Nephron progenitor cell (in vitro differentiated cells): Measurements from ENCODE around the gene SGK1.
"Not testable (repeated sequence)": the region's sequence is repeated elsewhere in the genome, so short reads cannot be mapped to it uniquely, and the experiment has no call there.

Experiments
- DNase-seq: peaks from one replicate; pipeline ENCODE4 v3.0.0; 2021
- H3K27ac Mint-ChIP-seq: 2 replicates; pipeline ENCODE4 v1.8.0; 2021; ENCODE audit warnings: mild to moderate bottlenecking, moderate library complexity, mixed read lengths
- H3K27me3 Mint-ChIP-seq: 2 replicates; pipeline ENCODE4 v1.8.0; 2021; ENCODE audit warnings: mild to moderate bottlenecking, low read depth, mixed read lengths; ENCODE audit not compliant: poor library complexity
- H3K36me3 Mint-ChIP-seq: 2 replicates; pipeline ENCODE4 v1.8.0; 2021; ENCODE audit warnings: low read depth, mixed read lengths
- H3K4me1 Mint-ChIP-seq: 2 replicates; pipeline ENCODE4 v1.8.0; 2021; ENCODE audit warnings: mixed read lengths
- H3K4me3 Mint-ChIP-seq: 2 replicates; pipeline ENCODE4 v1.8.0; 2021; ENCODE audit warnings: mild to moderate bottlenecking, moderate library complexity, mixed read lengths
- H3K9me3 Mint-ChIP-seq: 2 replicates; pipeline ENCODE4 v1.8.0; 2021; ENCODE audit warnings: mild to moderate bottlenecking, moderate library complexity, mixed read lengths
- TF ChIP-seq, protein P1 (sequence below): fragments of 200-600 bp; sonication (generic); IDR thresholded peaks from 2 replicates; pipeline ENCODE4 v1.5.0; 2021; ENCODE audit warnings: antibody characterized with exemption

Gene SGK1

DNA sequence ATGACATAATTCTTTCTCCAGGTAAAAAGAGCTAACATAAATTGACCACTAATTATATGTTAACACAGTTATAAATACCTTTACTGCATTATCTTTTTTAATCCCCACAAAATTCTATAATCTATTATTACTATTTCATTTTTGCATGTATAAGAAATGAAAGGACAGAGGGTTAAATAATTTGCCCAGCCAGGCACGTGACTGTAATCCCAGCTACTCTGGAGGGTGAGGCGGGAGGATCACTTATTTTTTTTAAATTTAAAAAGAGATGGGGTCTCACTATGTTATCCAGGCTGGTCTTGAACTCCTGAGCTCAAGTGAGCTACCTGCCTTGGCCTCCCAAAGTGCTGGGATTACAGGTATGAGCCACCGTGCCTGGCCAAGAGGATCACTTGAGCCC, 121.9 kb downstream of the SGK1 start:
- TF ChIP-seq, protein P1, sequence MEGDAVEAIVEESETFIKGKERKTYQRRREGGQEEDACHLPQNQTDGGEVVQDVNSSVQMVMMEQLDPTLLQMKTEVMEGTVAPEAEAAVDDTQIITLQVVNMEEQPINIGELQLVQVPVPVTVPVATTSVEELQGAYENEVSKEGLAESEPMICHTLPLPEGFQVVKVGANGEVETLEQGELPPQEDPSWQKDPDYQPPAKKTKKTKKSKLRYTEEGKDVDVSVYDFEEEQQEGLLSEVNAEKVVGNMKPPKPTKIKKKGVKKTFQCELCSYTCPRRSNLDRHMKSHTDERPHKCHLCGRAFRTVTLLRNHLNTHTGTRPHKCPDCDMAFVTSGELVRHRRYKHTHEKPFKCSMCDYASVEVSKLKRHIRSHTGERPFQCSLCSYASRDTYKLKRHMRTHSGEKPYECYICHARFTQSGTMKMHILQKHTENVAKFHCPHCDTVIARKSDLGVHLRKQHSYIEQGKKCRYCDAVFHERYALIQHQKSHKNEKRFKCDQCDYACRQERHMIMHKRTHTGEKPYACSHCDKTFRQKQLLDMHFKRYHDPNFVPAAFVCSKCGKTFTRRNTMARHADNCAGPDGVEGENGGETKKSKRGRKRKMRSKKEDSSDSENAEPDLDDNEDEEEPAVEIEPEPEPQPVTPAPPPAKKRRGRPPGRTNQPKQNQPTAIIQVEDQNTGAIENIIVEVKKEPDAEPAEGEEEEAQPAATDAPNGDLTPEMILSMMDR: no peak
- Mint-ChIP-seq H3K4me1 (peaks cover 14% of the 10 kb centered on the region), H3K27ac (peak overlapping the region; percentile 39), H3K36me3 (no peaks in the 10 kb centered on the region), H3K9me3 (no peaks in the 10 kb centered on the region), H3K4me3 (no peak overlapping the region), H3K27me3 (no peaks in the 10 kb centered on the region)
- DNase-seq: no peak

DNA sequence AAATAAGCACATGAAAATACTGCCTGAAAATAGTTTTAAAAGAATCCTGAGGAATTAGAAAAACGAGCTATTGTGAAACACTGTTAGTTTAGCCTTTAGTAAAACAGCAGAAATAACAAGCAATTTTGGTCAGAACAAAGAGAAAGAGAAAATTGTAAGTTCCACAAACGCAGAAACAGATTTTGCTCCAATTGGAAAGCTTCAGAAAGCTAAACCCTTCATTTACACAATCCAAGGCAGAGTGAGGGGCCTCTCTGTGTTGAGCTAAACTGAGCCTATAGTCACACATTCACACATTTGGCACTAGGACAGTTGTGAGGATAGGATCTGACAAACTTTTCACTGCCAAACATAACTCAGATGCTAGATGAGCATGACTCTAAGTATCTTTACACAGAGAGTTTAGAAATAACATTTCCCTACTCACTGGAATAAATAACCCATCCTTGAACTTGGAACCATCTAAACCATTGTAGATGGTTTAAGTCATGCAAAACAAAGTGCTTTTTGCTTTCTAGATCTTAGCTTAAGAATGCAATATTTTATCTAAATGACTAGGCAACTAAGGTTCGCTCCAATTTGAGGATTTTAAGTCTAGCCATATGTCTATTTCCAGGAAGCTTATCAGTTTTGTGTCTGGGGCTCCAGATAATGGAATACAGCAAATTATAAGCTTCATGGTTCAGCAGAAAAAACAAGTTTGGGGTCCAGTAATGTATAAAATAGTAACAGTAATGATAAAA, 122.6 kb downstream of the SGK1 start:
- no peak for DNase-seq
- H3K27me3 Mint-ChIP-seq: peaks cover 2% of the 10 kb centered on the region
- no peaks in the 10 kb centered on the region for H3K36me3 Mint-ChIP-seq
- peaks cover 14% of the 10 kb centered on the region for H3K4me1 Mint-ChIP-seq
- no peak overlapping the region for H3K4me3 Mint-ChIP-seq
- no peak overlapping the region for H3K27ac Mint-ChIP-seq
- TF ChIP-seq, protein P1: no peak
- no peaks in the 10 kb centered on the region for H3K9me3 Mint-ChIP-seq

DNA sequence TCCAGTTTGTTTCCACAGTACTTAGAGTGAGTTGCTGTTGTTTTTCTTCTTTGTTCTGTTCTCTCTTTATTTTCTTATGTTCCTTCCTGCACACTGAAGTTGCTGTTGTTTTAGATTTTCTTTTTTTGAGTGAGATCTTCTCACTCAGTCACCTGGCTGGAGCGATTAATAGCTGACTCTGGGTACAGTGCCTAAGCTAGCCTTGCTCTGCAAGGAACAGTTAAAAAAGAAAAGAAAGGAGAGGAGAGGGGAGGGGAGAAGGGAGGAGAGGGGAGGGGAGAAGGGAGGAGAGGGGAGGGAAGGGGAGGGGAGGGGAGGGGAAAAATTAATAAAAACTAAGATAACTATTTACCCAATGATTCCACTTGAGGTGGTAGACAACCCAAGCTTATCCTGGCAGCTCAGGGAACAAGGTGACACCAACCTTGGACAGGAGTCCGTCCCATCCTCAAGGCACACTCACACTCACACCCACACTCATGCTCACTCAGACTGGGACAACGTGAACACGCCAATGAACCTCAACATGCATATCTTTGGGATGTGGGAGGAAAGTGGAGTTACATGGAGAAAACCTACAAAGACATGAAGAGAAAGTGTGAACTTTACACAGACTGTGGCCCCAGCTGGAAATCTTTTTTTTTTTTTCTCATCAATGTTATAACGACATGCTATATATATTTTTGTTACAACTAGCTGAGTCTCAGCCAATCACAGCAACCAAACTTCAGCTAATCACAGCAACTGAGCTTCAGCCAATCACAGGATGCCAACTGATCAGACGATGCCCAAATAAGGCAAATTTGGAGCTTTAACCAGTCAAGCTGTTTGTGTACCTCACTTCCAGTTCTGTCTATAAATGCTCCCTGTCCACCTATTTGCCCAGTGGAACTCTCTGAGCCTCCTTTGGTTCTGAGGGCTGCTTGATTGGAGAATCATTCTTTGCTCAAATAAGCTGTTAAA, 124.1 kb downstream of the SGK1 start:
- H3K4me3 Mint-ChIP-seq: no peak overlapping the region
- TF ChIP-seq, protein P1: no peak
- DNase-seq: no peak
- no peaks in the 10 kb centered on the region for H3K9me3 Mint-ChIP-seq
- H3K27me3 Mint-ChIP-seq: peaks cover 6% of the 10 kb centered on the region
- no peak overlapping the region for H3K27ac Mint-ChIP-seq
- no peaks in the 10 kb centered on the region for H3K36me3 Mint-ChIP-seq
- peaks cover 14% of the 10 kb centered on the region for H3K4me1 Mint-ChIP-seq

DNA sequence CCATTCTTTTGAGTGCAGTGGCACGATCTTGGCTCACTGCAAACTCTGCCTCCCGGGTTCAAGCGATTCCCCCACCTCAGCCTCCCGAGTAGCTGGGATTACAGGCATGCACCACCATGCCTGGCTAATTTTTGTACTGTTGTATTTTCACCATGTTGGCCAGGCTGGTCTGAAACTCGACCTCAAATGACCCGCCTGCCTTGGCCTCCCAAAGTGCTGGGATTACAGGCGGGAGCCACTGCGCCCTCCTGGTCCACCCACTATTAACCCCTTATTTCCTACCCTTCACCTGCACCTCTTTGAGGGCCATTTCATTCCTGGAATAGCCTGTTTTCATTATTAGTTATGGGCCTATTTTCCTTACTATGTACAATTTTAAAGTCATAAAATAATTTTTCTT, 125.3 kb downstream of the SGK1 start:
- H3K4me3 Mint-ChIP-seq, H3K9me3 Mint-ChIP-seq, H3K27ac Mint-ChIP-seq, DNase-seq, H3K27me3 Mint-ChIP-seq, H3K36me3 Mint-ChIP-seq: not testable (repeated sequence)
- H3K4me1 Mint-ChIP-seq: peaks cover 14% of the 10 kb centered on the region

DNA sequence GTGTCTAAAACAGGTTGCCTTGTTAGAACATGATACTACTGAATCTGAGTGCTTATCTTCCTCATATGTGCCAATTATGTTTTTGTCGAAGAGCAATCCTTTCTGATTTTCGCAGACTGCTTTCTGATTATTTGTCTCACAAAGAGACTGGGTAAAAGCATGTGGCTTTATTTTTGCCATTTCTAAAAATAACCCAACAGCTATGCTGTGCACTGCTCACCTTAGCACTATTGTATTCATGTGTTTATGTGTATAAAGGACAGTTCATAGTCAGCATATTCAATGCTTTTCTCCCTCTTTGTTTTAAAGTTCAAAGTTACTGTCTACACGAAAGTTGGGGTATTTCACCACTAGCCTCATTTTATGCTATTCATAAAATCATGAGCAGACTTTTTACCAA, 127.0 kb downstream of the SGK1 start:
- Mint-ChIP-seq H3K4me3 (no peak overlapping the region), H3K4me1 (peaks cover 14% of the 10 kb centered on the region), H3K27me3 (peaks cover 9% of the 10 kb centered on the region), H3K9me3 (no peaks in the 10 kb centered on the region), H3K36me3 (no peaks in the 10 kb centered on the region), H3K27ac (no peak overlapping the region)
- TF ChIP-seq, protein P1: no peak
- DNase-seq: no peak

DNA sequence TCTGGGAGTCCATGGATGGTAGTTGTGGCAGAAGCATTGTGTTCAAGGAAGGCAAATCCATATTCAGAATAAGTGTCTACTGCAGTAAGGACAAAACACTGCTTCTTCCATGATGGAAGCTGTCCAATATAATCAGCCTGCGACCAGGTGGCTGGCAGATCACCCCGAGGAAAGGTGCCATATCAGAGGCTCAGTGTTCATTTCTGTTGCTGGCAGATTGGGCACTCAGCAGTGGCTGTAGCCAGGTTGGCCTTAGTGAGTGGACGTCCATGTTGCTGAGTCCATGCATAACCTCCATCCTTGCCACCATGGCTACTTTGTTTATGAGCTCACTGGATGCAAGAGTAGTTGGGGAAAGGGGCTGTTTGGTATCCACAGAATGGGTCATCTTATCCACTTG, 130.2 kb downstream of the SGK1 start:
- Mint-ChIP-seq H3K4me3 (no peak overlapping the region), H3K27ac (no peak overlapping the region), H3K27me3 (peaks cover 9% of the 10 kb centered on the region), H3K4me1 (peaks cover 6% of the 10 kb centered on the region), H3K9me3 (no peaks in the 10 kb centered on the region), H3K36me3 (no peaks in the 10 kb centered on the region)
- DNase-seq: no peak
- TF ChIP-seq, protein P1: no peak
